ENCODE data around the gene ALK.

ALK gene

GRCh38 chr2:29370581-29371125 is 550.7 kb downstream of the ALK start:
- H2BK120ac ChIP-seq (ENCODE audit: low read depth, low read length), result no peak overlapping the region
- no peaks in the 10 kb centered on the region for H3K79me1 ChIP-seq (ENCODE audit: low read depth, low read length)
- no peak overlapping the region for H4K8ac ChIP-seq (ENCODE audit: low read depth, low read length)
- H3K4me1 ChIP-seq (ENCODE audit: control insufficient read depth in 2 of 2, insufficient read depth in 1 of 2, low read depth in 1 of 2, low read length in 2 of 2), result peaks cover 0 to 5% of the 10 kb centered on the region in 2 donors
- no peak overlapping the region for H3K4me3 ChIP-seq (ENCODE audit: low read length in 2 of 2)
- H3K14ac ChIP-seq (ENCODE audit: low read length), result no peak overlapping the region
- H3K36me3 ChIP-seq (replicated peaks in 1 of 2; ENCODE audit: control insufficient read depth in 2 of 2, insufficient read depth in 2 of 2, low read length in 2 of 2), result no peaks in the 10 kb centered on the region
- no peak overlapping the region for H3K9ac ChIP-seq (ENCODE audit: low read depth, low read length, poor library complexity)
- WGBS, 2 donors (ENCODE audit: extremely low coverage in 2 of 2, insufficient read length in 2 of 2, insufficient replicate concordance in 1 of 2), result 100% methylated on average over 2 of the region's 5 CpGs; no CpG with 5 or more reads in 1 of the 2 donors
- H3K27me3 ChIP-seq (ENCODE audit: control insufficient read depth in 3 of 3, insufficient read depth in 3 of 3, low read depth in 1 of 3, low read length in 3 of 3), result no peaks in the 10 kb centered on the region
- H2BK15ac ChIP-seq (ENCODE audit: low read length), result no peak overlapping the region
- H3K9me3 ChIP-seq (replicated peaks in 1 of 2; ENCODE audit: control insufficient read depth in 2 of 2, insufficient read depth in 1 of 2, low read depth in 1 of 2, low read length in 2 of 2), result no peaks in the 10 kb centered on the region
- no peak for DNase-seq (ENCODE audit: low spot score)
- H4K91ac ChIP-seq (ENCODE audit: low read depth, low read length, poor library complexity), result no peak overlapping the region
- H2BK12ac ChIP-seq (ENCODE audit: low read length), result no peak overlapping the region
- no peak overlapping the region for H3K27ac ChIP-seq (replicated peaks; ENCODE audit: low read length)
- no peak overlapping the region for H3K4me2 ChIP-seq (ENCODE audit: insufficient read depth, low read length, poor library complexity, severe bottlenecking)
- H2AFZ ChIP-seq (ENCODE audit: low read length), result no peak overlapping the region
- H2BK5ac ChIP-seq (ENCODE audit: low read length), result no peak overlapping the region
- no peak overlapping the region for H3K4ac ChIP-seq (ENCODE audit: low read length)
- no peak overlapping the region for H2AK5ac ChIP-seq (ENCODE audit: low read depth, low read length)
- no peak overlapping the region for H3K18ac ChIP-seq (ENCODE audit: low read length)
- no peak overlapping the region for H3K23ac ChIP-seq (ENCODE audit: low read depth, low read length, poor library complexity)

GRCh38 chr2:29370173-29370572 is 551.2 kb downstream of the ALK start:
- Histone ChIP-seq H2BK5ac (ENCODE audit: low read length) (no peak overlapping the region), H2AK5ac (ENCODE audit: low read depth, low read length) (no peak overlapping the region), H2BK15ac (ENCODE audit: low read length) (no peak overlapping the region), H3K79me1 (ENCODE audit: low read depth, low read length) (no peaks in the 10 kb centered on the region), H3K14ac (ENCODE audit: low read length) (no peak overlapping the region), H3K27ac (replicated peaks; ENCODE audit: low read length) (no peak overlapping the region), H3K36me3 (replicated peaks in 1 of 2; ENCODE audit: control insufficient read depth in 2 of 2, insufficient read depth in 2 of 2, low read length in 2 of 2) (no peaks in the 10 kb centered on the region), H2BK120ac (ENCODE audit: low read depth, low read length) (no peak overlapping the region), H3K4me2 (ENCODE audit: insufficient read depth, low read length, poor library complexity, severe bottlenecking) (no peak overlapping the region), H3K23ac (ENCODE audit: low read depth, low read length, poor library complexity) (no peak overlapping the region), H3K9me3 (replicated peaks in 1 of 2; ENCODE audit: control insufficient read depth in 2 of 2, insufficient read depth in 1 of 2, low read depth in 1 of 2, low read length in 2 of 2) (no peaks in the 10 kb centered on the region), H2BK12ac (ENCODE audit: low read length) (no peak overlapping the region), H4K8ac (ENCODE audit: low read depth, low read length) (no peak overlapping the region), H2AFZ (ENCODE audit: low read length) (no peak overlapping the region), H3K18ac (ENCODE audit: low read length) (no peak overlapping the region), H3K9ac (ENCODE audit: low read depth, low read length, poor library complexity) (no peak overlapping the region), H3K4me1 (ENCODE audit: control insufficient read depth in 2 of 2, insufficient read depth in 1 of 2, low read depth in 1 of 2, low read length in 2 of 2) (peaks cover 0 to 5% of the 10 kb centered on the region in 2 donors), H3K4ac (ENCODE audit: low read length) (no peak overlapping the region), H4K91ac (ENCODE audit: low read depth, low read length, poor library complexity) (no peak overlapping the region), H3K4me3 (ENCODE audit: low read length in 2 of 2) (no peak overlapping the region), H3K27me3 (ENCODE audit: control insufficient read depth in 3 of 3, insufficient read depth in 3 of 3, low read depth in 1 of 3, low read length in 3 of 3) (no peaks in the 10 kb centered on the region)
- no peak for DNase-seq (ENCODE audit: low spot score)
- WGBS, 2 donors (ENCODE audit: extremely low coverage in 2 of 2, insufficient read length in 2 of 2, insufficient replicate concordance in 1 of 2), result no CpG with 5 or more reads among the region's 4 CpGs

GRCh38 chr2:29368659-29369040 is 552.7 kb downstream of the ALK start:
- no peak overlapping the region for H3K18ac ChIP-seq (ENCODE audit: low read length)
- H3K27me3 ChIP-seq (ENCODE audit: control insufficient read depth in 3 of 3, insufficient read depth in 3 of 3, low read depth in 1 of 3, low read length in 3 of 3), result no peaks in the 10 kb centered on the region
- no peak overlapping the region for H2BK15ac ChIP-seq (ENCODE audit: low read length)
- H3K4me1 ChIP-seq (ENCODE audit: control insufficient read depth in 2 of 2, insufficient read depth in 1 of 2, low read depth in 1 of 2, low read length in 2 of 2), result no peaks in the 10 kb centered on the region
- H2AK5ac ChIP-seq (ENCODE audit: low read depth, low read length), result no peak overlapping the region
- no peak overlapping the region for H4K8ac ChIP-seq (ENCODE audit: low read depth, low read length)
- no peak overlapping the region for H3K4ac ChIP-seq (ENCODE audit: low read length)
- no peak overlapping the region for H2BK5ac ChIP-seq (ENCODE audit: low read length)
- no peak overlapping the region for H3K14ac ChIP-seq (ENCODE audit: low read length)
- H3K27ac ChIP-seq (replicated peaks; ENCODE audit: low read length), result no peak overlapping the region
- H3K4me2 ChIP-seq (ENCODE audit: insufficient read depth, low read length, poor library complexity, severe bottlenecking), result no peak overlapping the region
- no peak overlapping the region for H2BK12ac ChIP-seq (ENCODE audit: low read length)
- H2BK120ac ChIP-seq (ENCODE audit: low read depth, low read length), result no peak overlapping the region
- no peaks in the 10 kb centered on the region for H3K9me3 ChIP-seq (replicated peaks in 1 of 2; ENCODE audit: control insufficient read depth in 2 of 2, insufficient read depth in 1 of 2, low read depth in 1 of 2, low read length in 2 of 2)
- H3K23ac ChIP-seq (ENCODE audit: low read depth, low read length, poor library complexity), result no peak overlapping the region
- no peak overlapping the region for H4K91ac ChIP-seq (ENCODE audit: low read depth, low read length, poor library complexity)
- no peaks in the 10 kb centered on the region for H3K36me3 ChIP-seq (replicated peaks in 1 of 2; ENCODE audit: control insufficient read depth in 2 of 2, insufficient read depth in 2 of 2, low read length in 2 of 2)
- H3K4me3 ChIP-seq (ENCODE audit: low read length in 2 of 2), result no peak overlapping the region
- no peak for DNase-seq (ENCODE audit: low spot score)
- no peak overlapping the region for H3K9ac ChIP-seq (ENCODE audit: low read depth, low read length, poor library complexity)
- H3K79me1 ChIP-seq (ENCODE audit: low read depth, low read length), result no peaks in the 10 kb centered on the region
- no CpG with 5 or more reads among the region's 3 CpGs for WGBS, 2 donors (ENCODE audit: extremely low coverage in 2 of 2, insufficient read length in 2 of 2, insufficient replicate concordance in 1 of 2)
- no peak overlapping the region for H2AFZ ChIP-seq (ENCODE audit: low read length)

GRCh38 chr2:29367986-29368658 is 553.3 kb downstream of the ALK start:
- Histone ChIP-seq H3K9ac (ENCODE audit: low read depth, low read length, poor library complexity) (no peak overlapping the region), H3K9me3 (replicated peaks in 1 of 2; ENCODE audit: control insufficient read depth in 2 of 2, insufficient read depth in 1 of 2, low read depth in 1 of 2, low read length in 2 of 2) (no peaks in the 10 kb centered on the region), H3K4me2 (ENCODE audit: insufficient read depth, low read length, poor library complexity, severe bottlenecking) (no peak overlapping the region), H3K18ac (ENCODE audit: low read length) (no peak overlapping the region), H2AK5ac (ENCODE audit: low read depth, low read length) (no peak overlapping the region), H3K79me1 (ENCODE audit: low read depth, low read length) (no peaks in the 10 kb centered on the region), H3K27ac (replicated peaks; ENCODE audit: low read length) (no peak overlapping the region), H2BK15ac (ENCODE audit: low read length) (no peak overlapping the region), H2BK5ac (ENCODE audit: low read length) (no peak overlapping the region), H3K4me3 (ENCODE audit: low read length in 2 of 2) (no peak overlapping the region), H2AFZ (ENCODE audit: low read length) (no peak overlapping the region), H3K4ac (ENCODE audit: low read length) (no peak overlapping the region), H3K14ac (ENCODE audit: low read length) (no peak overlapping the region), H4K8ac (ENCODE audit: low read depth, low read length) (no peak overlapping the region), H3K36me3 (replicated peaks in 1 of 2; ENCODE audit: control insufficient read depth in 2 of 2, insufficient read depth in 2 of 2, low read length in 2 of 2) (no peaks in the 10 kb centered on the region), H4K91ac (ENCODE audit: low read depth, low read length, poor library complexity) (no peak overlapping the region), H3K27me3 (ENCODE audit: control insufficient read depth in 3 of 3, insufficient read depth in 3 of 3, low read depth in 1 of 3, low read length in 3 of 3) (no peaks in the 10 kb centered on the region), H3K23ac (ENCODE audit: low read depth, low read length, poor library complexity) (no peak overlapping the region), H2BK12ac (ENCODE audit: low read length) (no peak overlapping the region), H2BK120ac (ENCODE audit: low read depth, low read length) (no peak overlapping the region), H3K4me1 (ENCODE audit: control insufficient read depth in 2 of 2, insufficient read depth in 1 of 2, low read depth in 1 of 2, low read length in 2 of 2) (no peaks in the 10 kb centered on the region)
- no peak for DNase-seq (ENCODE audit: low spot score)
- WGBS, 2 donors (ENCODE audit: extremely low coverage in 2 of 2, insufficient read length in 2 of 2, insufficient replicate concordance in 1 of 2), result no CpG with 5 or more reads among the region's 3 CpGs

Measured in neuronal stem cell (in vitro differentiated cells).